NCI-H2171 (cell line): ENCODE measurements around the gene STARD13.

Experiments used
- DNase-seq: peaks from one replicate; lab custom pipeline; 2025; lab: John Stamatoyannopoulos, UW

Gene STARD13

DNA sequence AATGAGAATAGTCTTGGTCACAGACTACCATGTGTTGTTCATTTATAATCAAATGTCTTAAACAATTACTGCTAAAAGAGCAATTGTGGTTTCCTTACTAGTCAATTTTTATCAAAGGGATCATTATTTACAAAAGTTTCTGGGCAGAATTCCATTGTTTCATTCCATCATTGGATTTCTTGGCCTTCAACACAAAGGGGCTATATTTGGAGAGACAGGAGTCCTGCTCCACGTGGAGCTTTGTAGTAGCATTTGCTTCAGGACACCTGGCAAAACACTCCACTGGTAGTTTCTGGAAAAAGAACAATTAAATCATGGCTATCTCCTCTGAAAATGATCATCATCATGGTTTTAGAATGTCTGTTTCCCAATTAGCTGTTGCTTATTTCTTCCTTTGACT is 22.3 kb upstream of the STARD13 start:
- no peak for DNase-seq

DNA sequence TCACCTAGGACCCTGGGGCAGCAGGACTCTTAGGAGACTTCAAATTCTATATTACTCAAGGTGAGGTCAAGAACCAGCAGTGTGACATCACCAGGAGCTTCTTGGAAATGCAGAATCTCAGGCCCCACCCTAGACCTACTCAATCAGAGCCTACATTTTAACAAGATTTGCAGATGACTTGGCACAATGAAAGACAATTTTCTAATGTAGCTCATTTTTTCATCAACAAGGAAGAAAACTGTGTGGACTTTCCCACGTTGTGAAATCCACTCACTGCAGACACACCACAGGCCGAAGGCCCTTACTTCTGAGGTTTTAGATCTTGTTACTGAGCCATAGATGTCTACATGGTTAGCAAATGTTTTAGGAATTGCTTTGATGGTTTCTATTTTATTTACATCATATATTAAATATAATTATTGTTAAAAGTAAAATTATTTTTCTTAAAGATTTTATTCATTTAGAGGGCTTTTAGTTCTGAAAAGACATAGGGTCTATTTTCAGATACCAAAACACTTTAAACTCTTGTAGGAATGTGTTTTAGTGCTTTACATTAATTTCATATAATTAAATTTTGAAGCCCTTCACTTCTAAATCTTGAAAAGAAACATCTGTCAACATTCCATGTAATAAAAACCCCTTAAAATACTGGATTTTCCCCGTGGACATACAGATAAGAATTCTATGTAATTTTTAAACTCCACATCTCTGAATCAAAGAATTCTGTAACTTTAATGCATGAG is 18.5 kb upstream of the STARD13 start:
- no peak for DNase-seq

DNA sequence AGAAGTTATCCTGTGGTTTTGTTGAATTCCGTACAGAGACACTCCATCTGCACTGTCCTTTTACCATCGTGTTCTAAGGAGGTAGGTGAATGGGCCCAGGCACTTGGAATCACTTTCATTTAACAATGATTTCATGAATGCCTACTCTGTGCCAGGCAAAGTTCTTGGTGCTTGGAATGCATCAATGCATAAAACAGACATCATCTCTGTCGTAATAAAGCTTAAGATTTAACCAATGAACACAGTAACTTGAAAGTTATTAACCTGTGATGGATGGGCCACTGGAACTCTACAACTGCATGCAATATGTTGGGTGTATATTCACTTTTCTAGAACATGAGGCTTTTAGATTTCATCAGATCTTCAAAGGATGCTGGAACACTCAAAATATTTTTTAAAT is 14.1 kb upstream of the STARD13 start:
- no peak for DNase-seq

DNA sequence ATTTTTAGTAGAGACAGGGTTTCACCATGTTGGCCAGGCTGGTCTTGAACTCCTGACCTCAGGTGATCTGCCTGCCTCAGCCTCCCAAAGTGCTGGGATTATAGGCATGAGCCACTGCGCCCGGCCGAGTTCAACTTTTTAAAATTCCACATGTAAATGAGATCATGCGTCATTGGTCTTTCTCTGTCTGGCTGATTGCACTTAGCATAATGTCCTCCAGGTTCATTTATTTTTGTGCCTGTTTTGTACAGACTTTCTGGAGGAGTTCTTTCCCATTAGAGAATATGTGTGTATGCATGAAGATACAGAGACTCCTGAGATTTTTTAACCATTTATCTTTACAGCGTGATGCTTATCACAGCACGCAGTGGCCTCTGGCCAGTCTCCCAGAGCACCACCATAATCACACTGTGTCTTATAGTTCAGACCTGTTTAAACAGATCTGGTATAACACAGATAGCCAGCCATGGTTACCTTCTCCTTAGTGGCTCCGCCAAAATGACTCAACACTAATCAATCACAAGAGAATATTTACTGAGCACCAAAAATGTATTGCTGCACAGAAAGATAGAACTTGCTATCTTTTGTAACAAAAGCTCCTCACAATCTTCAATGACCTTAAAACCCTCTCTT is 11.4 kb upstream of the STARD13 start:
- no peak for DNase-seq

DNA sequence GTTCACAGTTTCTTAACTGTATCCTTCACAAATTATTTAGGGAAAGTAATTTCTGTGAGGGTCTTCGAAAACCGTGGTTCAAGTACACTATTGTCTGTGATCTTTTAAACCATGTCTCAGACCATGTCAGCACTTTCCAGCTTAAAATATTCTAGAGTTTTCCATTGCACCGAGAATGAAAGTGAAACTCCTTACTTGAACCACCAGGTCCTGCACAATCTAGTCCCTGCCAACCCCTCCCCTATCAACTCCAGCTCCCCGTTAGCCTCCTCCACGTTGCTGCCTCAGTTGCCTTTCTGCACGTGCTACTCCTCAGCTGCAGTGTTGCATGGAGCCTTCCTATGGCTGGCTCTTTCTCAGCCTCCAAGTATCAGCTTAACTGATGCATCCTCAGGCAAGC is 7.2 kb upstream of the STARD13 start:
- DNase-seq: no peak

DNA sequence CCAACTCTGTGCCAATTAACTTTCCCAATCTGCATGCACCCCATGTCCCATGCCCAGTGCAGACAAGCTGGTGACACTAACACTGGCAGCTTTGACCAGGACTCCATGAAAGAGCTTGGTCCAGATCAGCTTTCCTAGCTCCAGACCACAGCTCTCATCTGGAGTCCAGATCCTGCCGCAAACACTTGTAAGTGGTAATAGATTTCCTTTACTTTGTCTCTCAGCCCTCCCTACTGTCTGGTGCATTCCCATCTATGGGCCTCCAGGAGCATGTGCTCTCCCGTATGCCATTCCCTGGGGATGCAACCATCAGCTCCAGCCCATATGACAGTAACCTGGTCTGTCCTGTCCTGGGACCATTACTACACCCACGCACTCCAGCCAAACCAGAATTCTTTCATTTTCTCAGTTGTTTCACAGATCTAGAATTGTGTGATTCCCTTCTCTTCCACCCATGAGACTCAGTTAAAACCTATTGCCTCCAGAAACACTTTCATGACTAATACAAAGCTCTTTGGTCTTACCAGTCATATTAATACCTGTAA is 4.9 kb upstream of the STARD13 start:
- DNase-seq: no peak

DNA sequence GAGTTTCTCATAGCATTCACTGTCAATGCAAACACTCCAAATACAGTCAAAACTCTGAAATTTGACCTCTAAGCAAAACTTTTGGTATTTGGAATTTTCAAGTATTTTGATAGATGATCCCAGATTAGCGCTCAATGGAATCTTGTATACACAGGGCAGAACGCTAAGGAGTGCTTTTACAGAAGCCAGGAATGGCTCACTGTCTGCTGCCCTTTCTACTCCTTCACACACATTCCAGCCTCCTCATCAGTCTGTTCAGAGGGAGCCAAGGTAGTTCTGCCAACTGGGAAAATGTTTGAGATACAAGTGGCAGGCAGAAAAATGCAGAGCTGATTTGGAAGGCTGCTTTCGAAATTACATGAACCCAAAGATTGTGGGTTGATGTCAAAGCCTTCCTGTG is 4.4 kb upstream of the STARD13 start:
- no peak for DNase-seq

DNA sequence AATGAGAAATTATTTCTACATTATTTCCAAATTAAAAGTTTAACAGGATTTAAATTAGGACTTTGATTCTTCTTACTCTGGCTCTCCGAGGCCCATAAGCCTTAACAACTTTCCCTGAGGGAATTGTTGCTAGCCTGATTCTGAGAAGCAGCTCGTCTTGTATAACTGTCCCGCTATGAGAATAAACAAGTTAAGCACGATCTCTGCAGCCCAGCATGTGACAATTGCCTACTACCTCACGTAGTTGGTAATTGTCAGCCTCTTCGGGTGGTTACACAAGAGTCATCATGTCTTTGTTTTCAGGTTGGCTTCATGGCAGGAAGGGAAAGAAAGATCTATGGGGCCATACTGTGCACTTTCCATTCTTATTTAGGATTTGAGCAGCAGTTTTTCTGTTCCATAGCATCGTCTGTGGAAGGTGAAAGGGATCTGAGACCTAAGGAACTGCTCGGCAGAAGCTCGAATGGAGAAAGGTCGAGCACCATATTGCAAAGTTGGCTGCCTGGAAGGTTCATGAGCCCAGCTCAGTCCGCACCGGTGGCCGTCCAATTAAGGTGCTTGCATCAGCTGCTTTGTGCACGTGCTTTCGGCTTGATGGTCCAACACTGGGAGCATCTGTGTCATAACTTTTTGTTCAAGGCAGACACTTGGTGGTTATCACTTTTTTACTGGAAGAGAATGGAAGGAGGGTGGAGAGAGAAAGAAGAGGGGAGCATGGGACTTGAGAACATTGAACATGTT is 1.8 kb upstream of the STARD13 start:
- DNase-seq: no peak

DNA sequence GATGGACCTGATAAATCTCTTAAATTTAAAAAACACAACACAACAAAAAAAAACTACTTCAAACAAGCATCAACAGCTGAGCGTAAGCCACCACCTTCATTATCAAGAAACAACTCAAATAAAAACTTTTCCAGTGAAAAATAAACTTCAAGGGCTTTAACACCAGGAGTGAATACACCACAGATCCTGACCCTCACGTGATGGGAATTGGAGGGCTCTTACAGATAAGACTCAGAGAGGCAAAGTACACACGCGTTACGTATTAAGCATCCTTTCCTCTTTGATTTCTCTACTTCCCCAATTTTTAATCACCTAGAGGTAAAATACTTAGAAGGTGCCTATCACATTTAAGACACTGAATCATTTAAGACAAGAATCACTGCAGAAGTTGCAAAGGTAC is 573 bp upstream of the STARD13 start:
- DNase-seq: no peak

DNA sequence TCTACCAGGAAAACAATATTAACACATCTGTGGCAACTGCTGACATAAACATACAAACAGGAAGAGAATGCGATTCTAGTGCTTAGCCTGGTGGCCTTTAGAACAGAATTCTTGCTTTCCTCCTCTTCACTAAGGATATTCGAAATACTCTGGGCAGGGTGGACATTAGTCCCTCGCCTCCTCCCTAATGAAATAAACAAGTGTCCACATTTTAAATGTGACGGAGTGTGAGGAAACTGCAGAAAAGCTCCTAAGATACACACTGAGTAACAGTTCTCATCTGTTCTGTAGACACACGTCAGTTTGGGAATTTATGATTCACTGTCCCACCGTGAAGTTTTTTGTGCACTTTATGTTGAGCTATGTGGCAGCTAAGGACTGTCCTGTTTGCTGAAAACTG is 639 bp downstream of the STARD13 start:
- no peak for DNase-seq

DNA sequence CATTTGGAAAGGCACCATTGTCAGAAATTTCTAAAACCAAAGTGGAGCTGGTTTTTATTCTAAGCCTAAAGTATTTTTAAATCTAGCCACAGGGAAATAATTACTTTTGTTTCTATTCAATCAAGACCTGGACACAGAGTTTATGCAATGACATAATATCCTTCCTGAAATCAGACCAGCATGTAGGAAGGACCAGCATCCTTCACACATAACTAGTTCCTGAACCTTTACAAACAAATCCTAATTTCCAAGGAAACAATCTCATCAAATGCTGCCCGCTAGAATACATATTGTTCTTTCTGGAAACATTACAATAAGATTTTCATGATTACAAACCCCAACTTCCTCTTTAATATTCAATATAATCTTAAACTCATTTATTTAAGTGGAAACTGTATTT is 1.5 kb downstream of the STARD13 start:
- no peak for DNase-seq

DNA sequence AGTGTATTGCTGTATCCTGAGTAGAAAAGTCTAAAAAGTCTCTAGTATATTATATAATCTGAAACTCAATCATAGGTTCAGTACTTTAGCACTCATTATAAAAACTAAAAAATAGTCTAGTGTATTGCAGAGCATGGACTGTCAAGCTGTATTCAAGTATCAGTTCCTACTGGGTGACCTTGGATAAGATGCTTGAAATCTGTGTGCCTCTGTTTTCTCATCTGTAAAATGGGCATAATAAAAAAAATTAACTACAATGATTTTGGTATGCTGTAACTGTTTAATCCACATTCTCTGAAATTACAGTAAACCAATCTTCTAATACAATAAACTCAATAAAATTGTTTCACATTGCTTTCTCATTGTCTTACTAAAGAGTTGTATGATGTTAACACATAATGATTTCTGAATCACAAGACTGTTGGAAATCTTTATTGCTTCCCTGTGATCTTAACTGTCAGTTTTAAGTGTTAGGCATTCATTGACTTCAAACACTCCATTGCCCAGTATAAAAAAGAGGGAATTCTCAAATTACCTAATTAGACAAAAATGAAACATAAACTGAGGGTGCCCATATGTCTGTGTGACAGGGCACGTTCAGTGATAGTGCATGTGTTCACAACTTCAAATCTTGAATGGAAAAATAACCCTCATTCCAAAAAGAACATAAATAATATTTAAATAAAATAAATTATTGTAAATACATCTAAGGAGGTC is 2.2 kb downstream of the STARD13 start:
- DNase-seq: peak; percentile 14

DNA sequence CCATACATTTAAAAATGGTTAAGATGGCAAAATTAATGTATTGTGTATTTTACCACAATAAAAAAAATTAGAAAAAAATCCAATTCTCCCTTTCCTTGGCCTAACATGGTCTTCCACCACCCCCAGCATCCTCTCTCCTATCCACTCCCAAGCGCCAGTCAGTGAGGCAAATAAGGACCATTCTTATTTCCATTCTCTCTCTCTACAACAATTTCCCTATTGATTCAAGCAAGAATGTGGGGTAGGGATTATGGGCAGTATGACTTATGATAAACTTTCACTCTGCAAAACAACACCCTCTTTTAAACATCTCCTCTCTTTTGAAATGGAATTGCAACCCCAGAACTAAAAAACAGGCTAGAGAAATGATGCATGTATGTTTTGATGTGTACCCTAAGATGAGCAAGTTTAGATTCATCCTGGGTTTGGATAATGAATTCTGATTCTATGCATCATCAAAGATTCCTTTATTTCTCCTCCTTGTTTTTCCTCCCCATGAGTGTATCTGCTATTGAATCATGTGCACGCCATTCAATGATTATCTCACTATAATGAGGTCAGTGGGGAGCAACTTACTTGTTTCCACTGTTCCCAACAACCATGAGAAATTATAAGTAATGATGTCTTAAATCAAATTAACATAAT is 3.5 kb downstream of the STARD13 start:
- DNase-seq: no peak

DNA sequence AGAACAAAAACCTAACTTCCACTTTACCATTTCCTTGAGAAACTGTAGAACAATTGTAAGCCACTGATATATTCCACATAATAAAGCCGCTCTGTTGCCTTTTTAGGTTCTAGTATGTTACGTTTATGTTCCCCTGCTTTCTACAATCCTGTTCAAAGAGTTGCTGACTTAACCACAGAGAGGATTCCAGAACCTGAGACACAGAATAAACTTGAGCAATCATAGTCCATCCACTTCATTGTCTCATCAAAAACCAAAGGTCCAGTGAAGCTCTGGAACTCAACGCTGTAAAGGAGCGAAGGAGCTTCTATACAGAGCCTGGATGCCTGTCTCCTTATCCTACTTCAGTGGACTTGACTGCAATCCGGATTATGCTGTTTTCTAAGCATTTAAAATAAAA is 4.6 kb downstream of the STARD13 start:
- DNase-seq: no peak

DNA sequence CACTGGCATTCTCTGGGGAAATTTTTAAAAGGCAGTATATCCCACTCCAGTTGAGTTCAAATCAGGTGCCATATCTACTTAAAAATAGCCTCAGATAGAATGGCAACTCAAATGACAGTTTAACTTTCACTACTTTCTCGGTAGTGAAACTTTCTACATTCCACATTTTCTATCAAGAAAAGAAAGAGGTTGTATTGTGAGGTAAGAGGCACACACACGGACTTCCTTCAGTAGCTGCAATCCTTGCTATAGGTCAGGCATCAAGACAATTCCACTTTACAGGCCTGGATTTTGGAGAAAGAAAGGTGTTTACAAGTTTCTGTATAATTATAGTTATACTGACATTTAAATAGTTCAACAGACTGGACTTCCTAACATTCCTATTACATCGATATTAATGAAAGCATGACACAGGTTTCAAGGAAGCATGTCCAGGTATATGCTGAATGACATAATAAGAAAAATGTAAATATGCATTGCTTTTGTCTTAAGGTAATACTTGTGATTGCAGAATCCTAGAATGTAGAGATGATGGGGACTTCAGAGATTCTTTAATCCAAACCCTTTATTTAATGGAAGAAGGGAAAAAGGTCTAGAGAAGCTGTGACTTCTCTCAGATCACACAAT is 5.2 kb downstream of the STARD13 start:
- no peak for DNase-seq

DNA sequence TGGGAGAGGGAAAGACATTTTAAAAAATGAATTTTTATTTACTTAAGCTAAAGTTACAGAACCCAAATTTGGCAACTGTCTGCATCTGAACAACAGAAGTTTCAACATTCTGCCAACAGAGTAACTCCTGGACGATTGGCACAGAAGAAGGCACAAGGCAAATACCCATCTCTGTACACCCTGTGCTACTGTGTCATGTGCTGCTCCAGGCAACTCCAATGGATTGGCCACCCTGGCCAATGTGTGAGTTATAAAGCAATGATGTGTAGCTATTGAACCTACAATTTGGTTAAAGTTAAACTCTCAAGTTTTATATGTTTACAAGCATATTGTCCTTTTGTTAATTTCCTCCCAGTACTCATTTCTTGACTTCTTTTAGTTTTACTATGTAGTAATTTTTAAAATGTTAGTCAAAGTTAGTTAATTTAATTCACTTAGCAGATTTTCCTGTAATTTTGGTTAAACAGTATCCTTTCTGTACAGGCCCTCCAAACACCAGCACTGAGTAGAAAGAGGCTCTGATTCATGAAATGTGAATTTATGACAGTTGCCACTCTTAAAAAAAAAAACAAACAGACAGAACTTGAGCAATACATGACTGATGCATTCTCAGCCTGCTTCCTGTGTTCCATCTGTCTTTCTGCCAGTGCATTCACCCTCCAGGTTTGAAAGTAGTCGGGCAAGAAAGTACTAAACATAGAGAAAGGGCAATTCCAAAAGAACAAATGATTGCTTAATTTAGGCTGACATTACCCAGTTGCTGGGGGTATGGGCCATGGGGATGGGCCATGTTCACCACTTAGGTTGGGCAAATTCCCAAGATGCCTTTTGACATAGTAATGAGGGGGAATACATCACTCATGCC is 5.9 kb downstream of the STARD13 start:
- no peak for DNase-seq

DNA sequence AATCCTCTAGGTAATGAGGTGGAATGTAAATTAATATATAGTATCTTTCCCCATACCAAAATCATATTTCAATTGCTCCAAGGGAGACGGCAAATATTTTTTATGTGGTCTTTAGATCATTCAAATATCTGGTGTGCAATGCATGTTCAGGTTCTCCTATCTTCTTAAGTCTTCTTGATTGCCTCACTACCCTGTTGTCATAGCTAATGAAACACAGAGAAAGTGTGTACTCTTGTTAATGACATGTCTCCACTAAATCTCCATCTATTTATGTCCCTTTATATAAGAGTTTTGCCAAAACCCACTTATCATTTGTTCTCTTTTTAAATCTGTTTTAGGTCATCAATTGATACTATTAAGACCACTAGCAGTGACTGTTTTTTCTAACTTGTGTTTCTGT is 6.6 kb downstream of the STARD13 start:
- DNase-seq: no peak

DNA sequence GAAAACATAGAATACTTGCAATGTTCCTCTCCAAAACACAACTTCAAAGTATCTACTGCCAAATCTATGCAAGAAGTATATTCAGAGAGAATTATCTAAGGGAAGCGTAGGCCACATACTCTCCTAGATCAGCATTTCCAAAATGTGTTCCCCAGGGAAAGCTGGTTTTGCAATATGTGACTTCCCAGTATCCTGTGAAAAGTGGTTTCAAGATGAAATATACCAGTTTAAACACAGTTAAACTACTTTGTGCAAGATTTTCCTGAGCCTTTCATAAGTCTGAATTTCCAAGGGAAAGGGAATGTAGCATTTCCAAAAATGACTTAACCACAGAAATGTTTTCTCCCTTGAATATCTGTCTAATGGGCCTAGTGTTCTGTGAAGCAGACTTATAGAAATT is 7.6 kb downstream of the STARD13 start:
- no peak for DNase-seq

DNA sequence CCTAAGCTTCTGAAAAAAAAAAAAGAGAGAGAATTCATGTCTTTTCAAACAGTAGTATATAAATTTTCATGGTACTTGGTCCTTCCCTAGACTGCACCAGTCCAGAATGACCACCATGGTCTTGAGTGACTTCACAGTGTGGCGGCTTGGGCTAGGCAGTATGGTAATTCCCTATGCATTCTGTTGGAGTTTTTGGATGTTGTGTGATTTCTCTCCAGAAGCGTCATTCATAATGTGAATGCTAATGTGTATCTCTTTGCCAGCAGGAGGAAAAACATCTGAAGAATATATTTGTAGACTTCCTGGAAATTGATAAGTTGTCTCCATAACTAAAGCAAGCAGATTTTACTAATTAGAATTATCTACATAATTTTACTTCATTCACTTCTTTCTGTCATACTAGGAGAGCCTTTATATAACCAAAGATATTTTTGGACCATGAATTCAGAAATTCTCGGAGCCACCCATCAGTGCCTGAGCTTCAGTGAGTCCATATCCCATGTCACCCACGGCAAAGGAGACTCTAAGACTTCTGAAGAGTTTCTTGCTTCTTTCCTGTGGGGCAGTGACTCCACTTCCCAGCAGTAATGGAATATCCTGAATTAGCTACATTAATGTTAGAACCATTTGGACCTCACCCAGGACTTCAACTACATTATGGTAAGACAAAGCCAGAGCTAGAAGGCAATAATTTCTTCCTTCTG is 8.4 kb downstream of the STARD13 start:
- no peak for DNase-seq

DNA sequence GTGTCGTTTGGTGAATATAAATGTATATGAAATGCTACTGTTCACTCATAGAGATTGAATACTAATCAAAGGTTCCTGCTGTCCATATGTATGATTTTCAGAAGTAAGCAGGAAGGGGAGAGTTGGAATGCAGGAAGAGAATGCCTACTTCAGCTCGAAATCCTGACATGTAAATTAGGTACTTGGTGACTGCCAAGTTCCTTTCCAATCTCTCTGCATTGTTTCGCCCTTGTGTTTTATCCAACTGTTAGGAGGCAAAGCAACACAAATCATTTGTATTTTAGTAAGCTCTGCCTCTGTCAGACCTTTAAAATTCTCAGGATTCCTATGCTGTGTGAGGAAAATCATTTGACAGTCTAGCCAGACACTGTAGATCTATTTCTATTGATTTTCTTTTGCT is 9.0 kb downstream of the STARD13 start:
- no peak for DNase-seq
